Measurements from ENCODE around the gene TBC1D16.

Gene TBC1D16

GRCh38 chr17:79890706-79891105 is 145.0 kb downstream of the TBC1D16 start:
- POLR2A ChIA-PET: no interaction called here
- CTCF ChIA-PET: interaction anchor here (0.9 kb wide), 2 partner anchors 9 to 15 kb away, joined by 3 to 4 read pairs; no protein-coding TSS in a partner anchor

GRCh38 chr17:79888811-79889634 is 146.6 kb downstream of the TBC1D16 start:
- POLR2A ChIA-PET: no interaction called here
- CTCF ChIA-PET: no interaction called here
- DNase-seq (ENCODE audit: low read depth, low spot score): no peak

More at GRCh38 chr17:79890706-79891105, 145.0 kb downstream of the TBC1D16 start:
- no peak for DNase-seq (ENCODE audit: low read depth, low spot score)
- H3K4me3 ChIP-seq (ENCODE audit: low read depth, low read length): no peak overlapping the region
- TF ChIP-seq, protein P1, sequence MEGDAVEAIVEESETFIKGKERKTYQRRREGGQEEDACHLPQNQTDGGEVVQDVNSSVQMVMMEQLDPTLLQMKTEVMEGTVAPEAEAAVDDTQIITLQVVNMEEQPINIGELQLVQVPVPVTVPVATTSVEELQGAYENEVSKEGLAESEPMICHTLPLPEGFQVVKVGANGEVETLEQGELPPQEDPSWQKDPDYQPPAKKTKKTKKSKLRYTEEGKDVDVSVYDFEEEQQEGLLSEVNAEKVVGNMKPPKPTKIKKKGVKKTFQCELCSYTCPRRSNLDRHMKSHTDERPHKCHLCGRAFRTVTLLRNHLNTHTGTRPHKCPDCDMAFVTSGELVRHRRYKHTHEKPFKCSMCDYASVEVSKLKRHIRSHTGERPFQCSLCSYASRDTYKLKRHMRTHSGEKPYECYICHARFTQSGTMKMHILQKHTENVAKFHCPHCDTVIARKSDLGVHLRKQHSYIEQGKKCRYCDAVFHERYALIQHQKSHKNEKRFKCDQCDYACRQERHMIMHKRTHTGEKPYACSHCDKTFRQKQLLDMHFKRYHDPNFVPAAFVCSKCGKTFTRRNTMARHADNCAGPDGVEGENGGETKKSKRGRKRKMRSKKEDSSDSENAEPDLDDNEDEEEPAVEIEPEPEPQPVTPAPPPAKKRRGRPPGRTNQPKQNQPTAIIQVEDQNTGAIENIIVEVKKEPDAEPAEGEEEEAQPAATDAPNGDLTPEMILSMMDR (IDR thresholded peaks at IDR 0.05; ENCODE audit: insufficient read depth, low read length, missing control alignments): no peak

DNA sequence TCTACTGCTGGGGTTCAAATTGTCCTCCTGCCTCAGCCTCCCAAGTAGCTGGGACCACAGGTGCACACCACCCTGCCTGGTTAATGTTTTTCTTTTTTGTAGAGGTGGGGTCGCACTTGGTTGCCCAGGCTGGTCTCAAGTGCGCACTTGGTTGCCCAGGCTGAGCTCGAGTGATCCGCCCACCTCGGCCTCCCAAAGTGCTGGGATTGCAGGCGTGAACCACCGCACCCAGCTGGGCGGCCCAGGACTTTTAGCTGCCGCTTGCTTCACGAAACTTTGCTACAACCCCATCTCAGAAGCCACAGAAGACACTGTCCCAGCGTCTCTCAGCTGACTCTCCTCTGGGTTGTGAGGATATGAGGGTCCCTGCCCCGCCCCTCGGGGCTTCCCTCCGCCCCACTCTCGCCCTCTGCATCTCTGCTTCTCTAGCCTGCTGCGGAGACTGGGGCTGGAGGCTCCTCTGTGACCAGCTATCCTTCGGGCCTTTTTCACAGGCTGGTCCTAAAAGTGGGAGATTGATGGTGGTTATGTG is 147.6 kb downstream of the TBC1D16 start:
- DNase-seq (ENCODE audit: low read depth, low spot score): no peak
- ChIA-PET CTCF (no interaction called here), POLR2A (no interaction called here)
- H3K4me3 ChIP-seq (ENCODE audit: low read depth, low read length): no peak overlapping the region
- TF ChIP-seq, protein P1 (IDR thresholded peaks at IDR 0.05; ENCODE audit: insufficient read depth, low read length, missing control alignments): no peak

More at GRCh38 chr17:79888811-79889634, 146.6 kb downstream of the TBC1D16 start:
- TF ChIP-seq, protein P1 (IDR thresholded peaks at IDR 0.05; ENCODE audit: insufficient read depth, low read length, missing control alignments): no peak
- H3K4me3 ChIP-seq (ENCODE audit: low read depth, low read length): no peak overlapping the region

DNA sequence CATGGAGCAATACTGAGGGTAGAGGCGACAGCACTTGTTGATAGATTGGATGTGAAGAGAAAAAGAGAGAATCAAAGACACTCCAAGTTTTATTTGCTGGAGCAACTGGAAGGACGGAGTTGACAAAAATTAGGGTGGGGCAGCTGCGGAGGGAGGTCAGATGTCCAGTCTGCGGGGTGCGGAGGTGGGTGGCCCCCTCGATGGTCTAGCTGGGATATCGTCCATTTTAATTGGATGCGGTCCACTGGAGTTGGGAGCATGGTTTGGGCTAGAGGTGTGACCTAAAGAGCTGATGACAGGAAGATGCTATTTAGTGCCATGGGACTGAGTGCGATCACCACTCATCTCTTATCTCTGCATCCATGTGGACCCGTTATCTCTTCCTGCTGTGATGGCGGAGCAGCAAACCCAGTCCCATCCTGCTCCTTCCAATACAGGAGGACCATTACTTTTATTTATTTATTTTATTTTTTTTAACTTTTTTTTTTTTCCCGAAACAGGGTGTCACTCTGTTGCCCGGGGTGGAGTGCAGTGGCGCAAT is 148.2 kb downstream of the TBC1D16 start:
- DNase-seq (ENCODE audit: low read depth, low spot score): no peak
- ChIA-PET CTCF (no interaction called here), POLR2A (no interaction called here)
- no peak overlapping the region for H3K4me3 ChIP-seq (ENCODE audit: low read depth, low read length)
- TF ChIP-seq, protein P1 (IDR thresholded peaks at IDR 0.05; ENCODE audit: insufficient read depth, low read length, missing control alignments): no peak

GRCh38 chr17:79883202-79883601 is 152.5 kb downstream of the TBC1D16 start:
- TF ChIP-seq, protein P1 (IDR thresholded peaks at IDR 0.05; ENCODE audit: insufficient read depth, low read length, missing control alignments): no peak
- ChIA-PET POLR2A (no interaction called here), CTCF (interaction anchor here (0.8 kb wide), 1 partner anchor 10 kb away, joined by 3 read pairs; no protein-coding TSS in a partner anchor)
- H3K4me3 ChIP-seq (ENCODE audit: low read depth, low read length): no peak overlapping the region
- DNase-seq (ENCODE audit: low read depth, low spot score): no peak

All from AG04449 (cell line).